AG04450 (cell line): ENCODE results near the gene FAXDC2. TPM values are rescaled to one million over a fixed set of nuclear protein-coding genes. Genes with fewer than 3 reads are reported as not detected.

Source experiments
- CTCF ChIA-PET: fragments of 300-600, 350-600 bp; formaldehyde crosslinking; extraction: SDS; loops from one replicate; lab custom pipeline; 2022; ENCODE audit warnings: antibody characterized with exemption, inconsistent platforms; lab: Charles Lee
- POLR2A ChIA-PET: fragments of 350-600 bp; formaldehyde crosslinking; extraction: SDS; loops from one replicate; lab custom pipeline; 2021; ENCODE audit warnings: antibody characterized with exemption, inconsistent platforms; lab: Yijun Ruan, JAX
- DNase-seq: peaks from one replicate; pipeline ENCODE4 v3.0.0-alpha.2; 2011; ENCODE audit warnings: low read depth, low spot score
- H3K27ac ChIP-seq: one replicate; pipeline ENCODE4 v1.5.1; 2012; ENCODE audit warnings: low read depth, low read length, control low read depth
- H3K27me3 ChIP-seq: one replicate; pipeline ENCODE4 v1.6.0; 2012; ENCODE audit warnings: low read length; ENCODE audit not compliant: control insufficient read depth, insufficient read depth
- H3K4me3 ChIP-seq: 2 replicates; pipeline ENCODE4 v1.5.1; 2011; ENCODE audit warnings: mild to moderate bottlenecking, low read depth, low read length, control low read depth
- H3K9me3 ChIP-seq: 2 replicates; pipeline ENCODE4 v1.5.1; 2012; ENCODE audit warnings: low read length; ENCODE audit not compliant: control insufficient read depth, insufficient read depth
- CTCF ChIP-seq: IDR thresholded peaks from 2 replicates; pipeline ENCODE4 v1.5.1; 2011; ENCODE audit warnings: low read depth, low read length, control low read depth, inconsistent platforms
- polyA plus RNA-seq: library from polyadenylated mRNA; depleted of rRNA; stranded (reverse); fragments of >200 nt; gene quantifications from 2 replicates; pipeline ENCODE4 v1.2.3, GENCODE V29; 2011

FAXDC2 gene
- polyA plus RNA-seq, 1 experiment, result 21.1 TPM

- Histone ChIP-seq H3K4me3 (no peak overlapping the region), H3K9me3 (no peaks in the 10 kb centered on the region), H3K27me3 (no peaks in the 10 kb centered on the region), H3K27ac (no peak overlapping the region)
- CTCF ChIA-PET, result interaction anchor here (0.6 to 1.9 kb wide), 3 partner anchors 21 to 166 kb away, joined by 3 to 5 read pairs (median 4); no protein-coding TSS in a partner anchor
- POLR2A ChIA-PET, result no interaction called here
- no peak for DNase-seq
- no peak for TF ChIP-seq CTCF
Measured at GRCh38 chr5:154816891-154817492, 33.4 kb downstream of the FAXDC2 start.

GRCh38 chr5:154815684-154816247 is 34.6 kb downstream of the FAXDC2 start:
- no peak overlapping the region for H3K4me3 ChIP-seq
- CTCF ChIA-PET, result interaction anchor here (1.9 kb wide), 1 partner anchor 165 kb away, joined by 5 read pairs; no protein-coding TSS in a partner anchor
- no peak for TF ChIP-seq CTCF
- H3K27ac ChIP-seq, result no peak overlapping the region
- POLR2A ChIA-PET, result no interaction called here
- DNase-seq, result no peak
- no peaks in the 10 kb centered on the region for H3K27me3 ChIP-seq
- H3K9me3 ChIP-seq, result no peaks in the 10 kb centered on the region

GRCh38 chr5:154815025-154815424 is 35.4 kb downstream of the FAXDC2 start:
- Histone ChIP-seq H3K4me3 (no peak overlapping the region), H3K9me3 (no peaks in the 10 kb centered on the region), H3K27ac (no peak overlapping the region), H3K27me3 (no peaks in the 10 kb centered on the region)
- ChIA-PET CTCF (no interaction called here), POLR2A (no interaction called here)
- TF ChIP-seq CTCF, result no peak
- DNase-seq, result no peak

GRCh38 chr5:154813736-154814135 is 36.7 kb downstream of the FAXDC2 start:
- DNase-seq, result no peak
- no peak for TF ChIP-seq CTCF
- no peaks in the 10 kb centered on the region for H3K9me3 ChIP-seq
- ChIA-PET POLR2A (no interaction called here), CTCF (interaction anchor here (0.6 to 1.5 kb wide), 3 partner anchors 153 to 172 kb away, joined by 3 to 5 read pairs (median 3); no protein-coding TSS in a partner anchor)
- H3K4me3 ChIP-seq, result no peak overlapping the region
- H3K27ac ChIP-seq, result no peak overlapping the region
- no peaks in the 10 kb centered on the region for H3K27me3 ChIP-seq

- no peak for TF ChIP-seq CTCF
- ChIA-PET POLR2A (no interaction called here), CTCF (interaction anchor here (0.9 to 1.5 kb wide), 2 partner anchors 163 to 171 kb away, joined by 3 to 5 read pairs; no protein-coding TSS in a partner anchor)
- H3K27me3 ChIP-seq, result no peaks in the 10 kb centered on the region
- H3K4me3 ChIP-seq, result no peak overlapping the region
- DNase-seq, result no peak
- no peaks in the 10 kb centered on the region for H3K9me3 ChIP-seq
- H3K27ac ChIP-seq, result no peak overlapping the region
Measured at GRCh38 chr5:154813158-154813557, 37.2 kb downstream of the FAXDC2 start.
